GM12878 (cell line): ENCODE results near the gene RARG. TPM values are rescaled to one million over a fixed set of nuclear protein-coding genes. Genes with fewer than 3 reads are reported as not detected.
A peak's percentile ranks its signal among the peaks of the same experiment; 100 is the strongest.
"Not testable (repeated sequence)": the region's sequence is repeated elsewhere in the genome, so short reads cannot be mapped to it uniquely, and the experiment has no call there.

Source experiments
- ATAC-seq: fragments of 200-7000 bp; cut with Tn5 transposase; 3 replicates; pipeline ENCODE4 v1.9.1; 2020; ENCODE audit warnings: mild to moderate bottlenecking, moderate library complexity
- BruUV-seq: library from RNA; stranded (reverse); fragments of 400-500 nt; replicated peaks from 2 replicates; lab custom pipeline; 2021; lab: Mats Ljungman, UMichigan
- CTCF ChIA-PET: fragments of 300-600 bp; sonication (Branson Sonifier 250); formaldehyde crosslinking; extraction: SDS; loops from one replicate; lab custom pipeline; 2021; ENCODE audit warnings: inconsistent platforms; lab: Yijun Ruan, JAX
- POLR2A ChIA-PET: fragments of 350-600 bp; formaldehyde crosslinking; extraction: SDS; loops from one replicate; lab custom pipeline; 2021; ENCODE audit warnings: inconsistent platforms; lab: Charles Lee
- RAD21 ChIA-PET: fragments of 300-600 bp; sonication (Branson Sonifier 250); formaldehyde crosslinking; loops from one replicate; lab custom pipeline; 2023; ENCODE audit warnings: antibody characterized with exemption; ENCODE audit not compliant: unreplicated experiment; lab: Charles Lee
- SMC1A ChIA-PET: fragments of 300-600 bp; sonication (Branson Sonifier 250); formaldehyde crosslinking; loops from one replicate; lab custom pipeline; 2023; ENCODE audit not compliant: unreplicated experiment, uncharacterized antibody; lab: Charles Lee
- DNase-seq: peaks from one replicate; pipeline ENCODE4 v3.0.0-alpha.2; 2011; ENCODE audit warnings: low read depth, low spot score
- FAIRE-seq: peaks from 3 replicates; lab custom pipeline; 2011; peaks lifted over from hg19 to GRCh38; lab: Jason Lieb, UNC
- H2AFZ ChIP-seq: 2 replicates; pipeline ENCODE4 v1.6.0; 2011; ENCODE audit warnings: low read depth, low read length, control low read depth; ENCODE audit not compliant: control insufficient read depth
- H3K27ac ChIP-seq: 2 replicates; pipeline ENCODE4 v1.5.1; 2011; ENCODE audit warnings: control low read depth; ENCODE audit not compliant: control insufficient read depth, insufficient read depth
- H3K27me3 ChIP-seq, 2 experiments: replicated peaks in 1 of 2; 2 replicates each; pipeline versions ENCODE4 v1.6.0 to v1.6.1; 2011; ENCODE audit warnings: low read length in 1 of 2; ENCODE audit not compliant: control insufficient read depth in 2 of 2, insufficient read depth in 2 of 2
- H3K36me3 ChIP-seq, 2 experiments: 2 replicates each; pipeline ENCODE4 v1.5.1; 2011; ENCODE audit warnings: low read length in 1 of 2; ENCODE audit not compliant: control insufficient read depth in 2 of 2, insufficient read depth in 2 of 2
- H3K4me1 ChIP-seq: 2 replicates; pipeline ENCODE4 v1.6.1; 2011; ENCODE audit warnings: mild to moderate bottlenecking, low read length, moderate library complexity, mixed read lengths; ENCODE audit not compliant: control insufficient read depth, insufficient read depth
- H3K4me2 ChIP-seq: 2 replicates; pipeline ENCODE4 v1.6.0; 2011; ENCODE audit warnings: control low read depth; ENCODE audit not compliant: control insufficient read depth, insufficient read depth
- H3K4me3 ChIP-seq: fragments of 200-600 bp; sonication (generic); 2 replicates; pipeline ENCODE4 v1.5.1; 2016
- H3K79me2 ChIP-seq: 2 replicates; pipeline ENCODE4 v1.6.0; 2011; ENCODE audit warnings: low read length; ENCODE audit not compliant: control insufficient read depth, insufficient read depth
- H3K9ac ChIP-seq: 2 replicates; pipeline ENCODE4 v1.8.0; 2011; ENCODE audit warnings: low read length, control low read depth, mixed read lengths; ENCODE audit not compliant: control insufficient read depth, insufficient read depth
- H3K9me3 ChIP-seq: replicated peaks from 3 replicates; pipeline ENCODE4 v1.5.1; 2011; ENCODE audit warnings: mild to moderate bottlenecking, low read length; ENCODE audit not compliant: control insufficient read depth, insufficient read depth
- H4K20me1 ChIP-seq: 2 replicates; pipeline ENCODE4 v1.6.0; 2011; ENCODE audit not compliant: control insufficient read depth, insufficient read depth
- EP300 ChIP-seq, 2 experiments: fragments of 150-350 bp in 1 of 2; IDR thresholded peaks; 2 replicates each; pipeline ENCODE4 v1.6.1; 2011 to 2012; ENCODE audit warnings: low read depth in 2 of 2, low read length in 2 of 2, borderline replicate concordance in 1 of 2, improper control_type of control experiment in 1 of 2, inconsistent platforms in 1 of 2; ENCODE audit not compliant: control insufficient read depth in 1 of 2
- HDGF ChIP-seq: fragments of 450-650 bp; IDR thresholded peaks from 2 replicates; pipeline ENCODE4 v1.6.1; 2016; ENCODE audit warnings: antibody characterized with exemption
- IRF4 ChIP-seq: IDR thresholded peaks from 2 replicates; pipeline ENCODE4 v1.6.1; 2011; ENCODE audit warnings: low read depth, low read length
- LARP7 ChIP-seq: fragments of 450-650 bp; IDR thresholded peaks from 2 replicates; pipeline ENCODE4 v1.6.1; 2017; ENCODE audit warnings: mild to moderate bottlenecking
- MLLT1 ChIP-seq: fragments of 450-650 bp; IDR thresholded peaks from 2 replicates; pipeline ENCODE4 v1.6.1; 2016; ENCODE audit warnings: mild to moderate bottlenecking
- NBN ChIP-seq: fragments of 450-650 bp; IDR thresholded peaks from 2 replicates; pipeline ENCODE4 v1.6.1; 2016
- NKRF ChIP-seq: fragments of 450-650 bp; conservative IDR thresholded peaks from 2 replicates; pipeline ENCODE4 v1.6.1; 2017; ENCODE audit warnings: mild to moderate bottlenecking, moderate library complexity
- PAX8 ChIP-seq: fragments of 450-650 bp; IDR thresholded peaks from 2 replicates; pipeline ENCODE4 v1.6.1; 2017; ENCODE audit warnings: mild to moderate bottlenecking, moderate library complexity
- RELB ChIP-seq: fragments of 450-650 bp; IDR thresholded peaks from 2 replicates; pipeline ENCODE4 v1.6.1; 2017; ENCODE audit warnings: low read depth, mild to moderate bottlenecking, moderate library complexity
- RUNX3 ChIP-seq: IDR thresholded peaks from 2 replicates; pipeline ENCODE4 v1.6.1; 2012; ENCODE audit warnings: low read length, inconsistent platforms
- TAF1 ChIP-seq: IDR thresholded peaks from 2 replicates; pipeline ENCODE4 v1.6.1; 2011; ENCODE audit warnings: mild to moderate bottlenecking, low read depth, low read length, borderline replicate concordance
- WGBS: methylation state at CpG from one replicate; pipeline ENCODE4 v1.1.6; 2016; ENCODE audit warnings: low lambda C conversion rate; ENCODE audit not compliant: insufficient replicate concordance, insufficient coverage; ENCODE audit errors: missing lambda C conversion rate; 5-methylcytosine and 5-hydroxymethylcytosine counted together
- in situ Hi-C: fragments of 300-500 bp; cut with MboI; formaldehyde crosslinking; loops from 9 replicates; pipeline ENCODE4 v1.14.3; 2018; ENCODE audit warnings: mixed read lengths
- intact Hi-C: fragments of 100-400 bp; cut with micrococcal nuclease; formaldehyde crosslinking; loops from one replicate; pipeline ENCODE4 v1.14.2; 2022; ENCODE audit not compliant: unreplicated experiment
- polyA plus RNA-seq, 11 experiments: library from polyadenylated mRNA; depleted of rRNA in 4 of 11; unstranded in 6 of 11; stranded (reverse) in 5 of 11; fragments of >200 nt; fragmentation: Nextera tagmentation in 4 of 11; fragmentation: Illumina TruSeq in 1 of 11; extraction: Ambion mirVana in 4 of 11; extraction: Trizol in 1 of 11; gene quantifications; 1 replicate in 1 of 11; 2 replicates in 10 of 11; pipeline versions ENCODE4 v1.2.1 to v1.2.3, GENCODE V29; 2011 to 2016; ENCODE audit warnings: inconsistent platforms in 2 of 11, missing spikeins in 2 of 11, low read depth in 1 of 11
- total RNA-seq, 4 experiments: library from RNA; depleted of rRNA in 3 of 4; stranded (reverse); fragments of >200 nt in 3 of 4; fragmentation: Illumina TruSeq in 1 of 4; extraction: Trizol in 1 of 4; gene quantifications; 2 replicates each; pipeline versions ENCODE4 v1.2.1 to v1.2.3, GENCODE V29; 2013 to 2021

The RARG gene
- total and polyA plus RNA-seq, 10 of the 15 experiments (the other 5 are each of a cell fraction or from before 2014, with no cell fraction given), result 0.27 to 8.1 (median 4.1) TPM

- H2AFZ ChIP-seq, result peak overlapping the region; percentile 97
- RAD21 ChIA-PET, result interaction anchor here (0.9 to 4.1 kb wide), 10 partner anchors 20 to 143 kb away, joined by 3 to 36 read pairs (median 7); partner anchors contain the start of genes ESPL1 and ITGB7
- in situ Hi-C loops (no loop called here), intact Hi-C loops (loop anchor here (2.0 kb wide), 2 partner anchors 21 kb away; no protein-coding TSS in a partner anchor)
- no peaks in the 10 kb centered on the region for H3K9me3 ChIP-seq
- CTCF ChIA-PET, result interaction anchor here (0.7 to 6.0 kb wide), 8 partner anchors 19 to 842 kb away, joined by 3 to 54 read pairs (median 12); partner anchors contain the start of genes ESPL1 and ITGB7
- BruUV-seq, result TSS peak; percentile 77
- no peaks in the 10 kb centered on the region for H3K27me3 ChIP-seq
- no peaks in the 10 kb centered on the region; a peak in 2 of 4 replicates for H3K36me3 ChIP-seq
- peaks cover 17% of the 10 kb centered on the region; the same call in 1 of the 2 replicates for H3K4me1 ChIP-seq
- 4% methylated on average over 12 of the region's 12 CpGs for WGBS
- FAIRE-seq (no peak), ATAC-seq (peak; percentile 33), DNase-seq (no peak)
- no peak for TF ChIP-seq PAX8
- TF ChIP-seq EP300 (IDR thresholded peaks at IDR 0.05; ENCODE audit: borderline replicate concordance in 1 of 2, control insufficient read depth in 1 of 2, low read depth in 2 of 2, low read length in 2 of 2), result peak in 1 of 2 experiments; percentile 16; a peak in 1 of 4 replicates
- TF ChIP-seq IRF4, result no peak
- peak; percentile 5; the same call in 1 of the 2 replicates for TF ChIP-seq MLLT1
- peak; percentile 91 for TF ChIP-seq HDGF
- TF ChIP-seq TAF1, result no peak
- TF ChIP-seq NBN, result peak; percentile 22; the same call in 1 of the 2 replicates
- TF ChIP-seq NKRF, result peak; percentile 19
- TF ChIP-seq RUNX3, result peak; percentile 39
- 0 out of 2 replicates have a peak, but pooled peaks have one; percentile 11 for TF ChIP-seq LARP7
- TF ChIP-seq RELB, result 0 out of 2 replicates have a peak, but pooled peaks have one; percentile 0
- peak overlapping the region; percentile 93 for H3K4me2 ChIP-seq
- SMC1A ChIA-PET, result interaction anchor here (0.9 to 5.6 kb wide), 7 partner anchors 15 to 118 kb away, joined by 4 to 39 read pairs (median 16); no protein-coding TSS in a partner anchor
- peak overlapping the region; percentile 76 for H3K4me3 ChIP-seq
- H4K20me1 ChIP-seq, result no peaks in the 10 kb centered on the region
- H3K9ac ChIP-seq, result peak overlapping the region; percentile 86
- peaks cover 22% of the 10 kb centered on the region for H3K79me2 ChIP-seq
- peak overlapping the region; percentile 91 for H3K27ac ChIP-seq
- POLR2A ChIA-PET, result interaction anchor here (0.6 to 4.3 kb wide), 12 partner anchors 20 to 317 kb away, joined by 3 to 48 read pairs (median 6); partner anchors contain the start of genes ESPL1, ITGB7 and PFDN5
Observed at GRCh38 chr12:53179687-53180219, 52.3 kb downstream of the RARG start.

- H3K27ac ChIP-seq, H3K9me3 ChIP-seq, ATAC-seq, RAD21 ChIA-PET, H3K27me3 ChIP-seq, H3K36me3 ChIP-seq, DNase-seq, in situ Hi-C loops, H3K4me2 ChIP-seq, BruUV-seq, H4K20me1 ChIP-seq, intact Hi-C loops, FAIRE-seq, H3K9ac ChIP-seq, H3K4me3 ChIP-seq, H2AFZ ChIP-seq: not testable (repeated sequence)
- ChIA-PET POLR2A (interaction anchor here (0.5 to 4.3 kb wide), 6 partner anchors 19 to 296 kb away, joined by 3 to 48 read pairs (median 9); partner anchors contain the start of genes ITGB7 and PFDN5), SMC1A (interaction anchor here (4.8 to 5.6 kb wide), 2 partner anchors 18 to 25 kb away, joined by 29 to 39 read pairs; no protein-coding TSS in a partner anchor), CTCF (interaction anchor here (0.9 to 6.0 kb wide), 3 partner anchors 18 to 29 kb away, joined by 3 to 54 read pairs (median 4); partner anchors contain the start of gene ITGB7)
- Histone ChIP-seq H3K4me1 (peaks cover 17% of the 10 kb centered on the region; the same call in 1 of the 2 replicates), H3K79me2 (peaks cover 22% of the 10 kb centered on the region)
- 95% methylated on average over 14 of the region's 14 CpGs for WGBS
Observed at GRCh38 chr12:53178803-53179202, 53.2 kb downstream of the RARG start.
